A549 (cell line): ENCODE measurements around the gene PNISR. TPM values are rescaled to one million over a fixed set of nuclear protein-coding genes. Genes with fewer than 3 reads are reported as not detected.
A peak's percentile ranks its signal among the peaks of the same experiment; 100 is the strongest.

Experiments
- ATAC-seq, 2 experiments: fragments of 200-7000 bp in 1 of 2; fragments of >200 bp in 1 of 2; cut with Nextera tagmentation in 1 of 2; cut with Tn5 transposase in 1 of 2; 3 replicates each; pipeline versions ENCODE4 v1.8.0 to v1.9.1; 2018 to 2020; ENCODE audit warnings: mild to moderate bottlenecking in 1 of 2, moderate library complexity in 1 of 2
- CTCF ChIA-PET: fragments of 300-600 bp; sonication (Branson Sonifier 250); formaldehyde crosslinking; extraction: SDS; loops from one replicate; lab custom pipeline; 2021; ENCODE audit warnings: antibody characterized with exemption, inconsistent platforms; lab: Yijun Ruan, JAX
- POLR2A ChIA-PET: fragments of 350-600 bp; formaldehyde crosslinking; extraction: SDS; loops from one replicate; lab custom pipeline; 2021; ENCODE audit warnings: antibody characterized with exemption, inconsistent platforms; lab: Yijun Ruan, JAX
- DNase-seq, 2 experiments: peaks; one replicate each; pipeline versions ENCODE4 v3.0.0 to v3.0.0-alpha.2; 2011 to 2016; ENCODE audit warnings: low read depth in 1 of 2, low spot score in 1 of 2
- FAIRE-seq: peaks from 2 replicates; lab custom pipeline; 2011; peaks lifted over from hg19 to GRCh38; lab: Jason Lieb, UNC
- H3K27ac ChIP-seq, 2 experiments: fragments of >200 bp; sonication (Bioruptor Twin); formaldehyde crosslinking; 3 replicates each; pipeline ENCODE4 v1.5.1; 2016 to 2017
- H3K4me1 ChIP-seq: fragments of >200 bp; sonication (Bioruptor Twin); formaldehyde crosslinking; 3 replicates; pipeline ENCODE4 v1.6.1; 2016
- H3K4me2 ChIP-seq: fragments of >200 bp; sonication (Bioruptor Twin); formaldehyde crosslinking; 3 replicates; pipeline ENCODE4 v1.6.1; 2016
- H3K4me3 ChIP-seq: fragments of >200 bp; sonication (Bioruptor Twin); formaldehyde crosslinking; 3 replicates; pipeline ENCODE4 v1.5.1; 2016
- H3K9me3 ChIP-seq: fragments of >200 bp; sonication (Bioruptor Twin); formaldehyde crosslinking; 3 replicates; pipeline ENCODE4 v1.6.1; 2016
- CBX2 ChIP-seq: fragments of 200-600 bp; sonication (generic); IDR thresholded peaks from 2 replicates; pipeline ENCODE4 v1.6.1; 2016; ENCODE audit warnings: low read depth, mild to moderate bottlenecking, borderline replicate concordance
- CBX8 ChIP-seq: fragments of 200-600 bp; sonication (generic); IDR thresholded peaks from 2 replicates; pipeline ENCODE4 v1.6.1; 2016
- CEBPB ChIP-seq, 2 experiments: fragments of >200 bp in 1 of 2; sonication (Bioruptor Twin) in 1 of 2; formaldehyde crosslinking in 1 of 2; IDR thresholded peaks; 2 replicates each; pipeline ENCODE4 v1.6.1; 2012 to 2016
- CHD2 ChIP-seq: fragments of 150-350 bp; IDR thresholded peaks from 2 replicates; pipeline ENCODE4 v1.6.1; 2014; ENCODE audit warnings: low read length; ENCODE audit not compliant: partially characterized antibody
- FOSB ChIP-seq: fragments of 250-450 bp; sonication (Bioruptor Pico); IDR thresholded peaks from 2 replicates; pipeline ENCODE4 v1.5.0; 2020; ENCODE audit warnings: mild to moderate bottlenecking, moderate library complexity
- FOSL2 ChIP-seq, 2 experiments: fragments of 450-650 bp in 1 of 2; fragments of >200 bp in 1 of 2; sonication (Bioruptor Twin) in 1 of 2; formaldehyde crosslinking; IDR thresholded peaks; 2 replicates each; pipeline versions ENCODE4 v1.5.0 to v1.6.1; 2016 to 2020; ENCODE audit warnings: mild to moderate bottlenecking in 1 of 2, moderate library complexity in 1 of 2
- FOXS1 ChIP-seq: fragments of 250-450 bp; sonication (Bioruptor Pico); IDR thresholded peaks from 2 replicates; pipeline ENCODE4 v1.5.0; 2020; ENCODE audit warnings: mild to moderate bottlenecking, moderate library complexity
- GATA3 ChIP-seq: IDR thresholded peaks from 2 replicates; pipeline ENCODE4 v1.6.1; 2012; ENCODE audit warnings: borderline replicate concordance
- KDM1A ChIP-seq: fragments of 200-600 bp; sonication (generic); IDR thresholded peaks from 2 replicates; pipeline ENCODE4 v1.6.1; 2016; ENCODE audit warnings: low read depth, mild to moderate bottlenecking
- NPAS2 ChIP-seq: fragments of 250-450 bp; sonication (Bioruptor Pico); IDR thresholded peaks from 2 replicates; pipeline ENCODE4 v1.8.0; 2022; ENCODE audit warnings: mild to moderate bottlenecking, moderate library complexity, borderline replicate concordance
- NR3C1 ChIP-seq: fragments of >200 bp; sonication (Bioruptor Twin); formaldehyde crosslinking; IDR thresholded peaks from 3 replicates; pipeline ENCODE4 v1.6.1; 2017
- PHF8 ChIP-seq: fragments of 200-600 bp; sonication (generic); IDR thresholded peaks from 2 replicates; pipeline ENCODE4 v1.6.1; 2016; ENCODE audit warnings: low read depth, mild to moderate bottlenecking, antibody characterized with exemption, moderate library complexity, borderline replicate concordance
- RAD21 ChIP-seq, 2 experiments: fragments of >200 bp in 1 of 2; sonication (Bioruptor Twin) in 1 of 2; formaldehyde crosslinking in 1 of 2; IDR thresholded peaks in 1 of 2; conservative IDR thresholded peaks in 1 of 2; 2 replicates in 1 of 2; 3 replicates in 1 of 2; pipeline ENCODE4 v1.6.1; 2012 to 2018; ENCODE audit warnings: inconsistent platforms in 1 of 2
- RCOR1 ChIP-seq: fragments of 150-350 bp; IDR thresholded peaks from 2 replicates; pipeline ENCODE4 v1.6.1; 2014; ENCODE audit warnings: antibody characterized with exemption, low read length, low read depth
- RNF2 ChIP-seq: fragments of 200-600 bp; sonication (generic); IDR thresholded peaks from 2 replicates; pipeline ENCODE4 v1.6.1; 2016; ENCODE audit warnings: low read depth, mild to moderate bottlenecking, antibody characterized with exemption, moderate library complexity, borderline replicate concordance
- ZFP36 ChIP-seq: fragments of 450-650 bp; IDR thresholded peaks from 2 replicates; pipeline ENCODE4 v1.6.1; 2014; ENCODE audit warnings: borderline replicate concordance; ENCODE audit not compliant: partially characterized antibody
- WGBS: methylation state at CpG from one replicate; pipeline ENCODE4 v1.1.6; 2017; ENCODE audit errors: missing lambda C conversion rate; 5-methylcytosine and 5-hydroxymethylcytosine counted together
- polyA plus RNA-seq, 4 experiments: library from polyadenylated mRNA; depleted of rRNA in 3 of 4; stranded (reverse); fragments of >200 nt; fragmentation: RNase III in 1 of 4; extraction: RNeasy Plus Mini Kit Qiagen cat#74134 plus additional on column Dnase treatment in 1 of 4; gene quantifications; 2 replicates in 3 of 4; 3 replicates in 1 of 4; pipeline ENCODE4 v1.2.3, GENCODE V29; 2011 to 2017
- TF ChIP-seq, protein P1 (sequence below): fragments of >200 bp; sonication (Bioruptor Twin); formaldehyde crosslinking; IDR thresholded peaks from 3 replicates; pipeline ENCODE4 v1.5.1; 2016
- TF ChIP-seq, protein P2 (sequence below): IDR thresholded peaks from 2 replicates; pipeline ENCODE4 v1.6.1; 2012
- TF ChIP-seq, protein P3 (sequence below): fragments of 250-450 bp; sonication (Bioruptor Pico); IDR thresholded peaks from 2 replicates; pipeline ENCODE4 v1.5.0; 2021; ENCODE audit warnings: mild to moderate bottlenecking, moderate library complexity, borderline replicate concordance
- TF ChIP-seq, protein P4 (sequence below): fragments of 200-600 bp; sonication (generic); IDR thresholded peaks from 2 replicates; pipeline ENCODE4 v1.6.1; 2016; ENCODE audit warnings: antibody characterized with exemption, mild to moderate bottlenecking, moderate library complexity

PNISR gene
- polyA plus RNA-seq, 2 of the 4 experiments (the other 2 are of a cell fraction) = 51.5 to 53.7 TPM

DNA sequence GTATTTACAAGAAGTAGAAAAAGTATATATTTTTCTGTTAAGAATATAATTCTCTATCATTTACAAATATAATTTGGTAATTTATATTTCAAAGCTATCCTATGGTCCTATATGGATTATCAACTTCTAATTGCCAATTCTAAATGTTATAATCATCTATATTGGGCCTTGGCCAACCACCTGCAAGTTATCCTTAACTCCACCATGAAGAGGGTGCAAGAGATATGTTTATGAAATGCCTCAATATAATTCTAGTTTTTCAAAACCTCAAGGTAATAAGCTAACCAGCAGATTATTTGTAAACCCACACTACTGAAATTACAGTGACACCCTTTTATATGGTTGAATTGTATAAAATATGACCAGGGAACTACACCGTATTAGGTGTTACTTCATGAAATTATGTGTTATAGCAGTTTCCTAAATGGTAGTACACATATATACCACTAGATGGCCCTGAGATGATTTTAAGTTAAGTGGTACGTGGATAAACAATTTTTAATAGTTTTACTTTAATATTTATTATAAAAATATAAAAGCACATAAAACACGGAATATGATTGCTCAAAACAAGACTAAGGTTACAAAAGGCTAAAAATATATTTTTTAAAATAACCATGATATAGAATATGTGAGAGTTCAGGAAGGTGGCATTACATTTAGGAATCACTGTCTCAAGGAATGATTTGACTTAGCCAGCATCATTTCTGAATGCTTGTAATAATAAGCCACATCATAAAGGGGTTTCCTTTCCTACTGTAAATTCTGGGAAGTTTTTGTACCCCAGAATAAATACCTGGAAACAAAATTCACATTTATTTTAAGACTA is 9.8 kb upstream of the PNISR start:
- FAIRE-seq = no peak
- peak; percentile 13 to 19 for DNase-seq
- no peak overlapping the region for H3K27ac ChIP-seq
- H3K4me3 ChIP-seq = no peak overlapping the region
- TF ChIP-seq, protein P1, sequence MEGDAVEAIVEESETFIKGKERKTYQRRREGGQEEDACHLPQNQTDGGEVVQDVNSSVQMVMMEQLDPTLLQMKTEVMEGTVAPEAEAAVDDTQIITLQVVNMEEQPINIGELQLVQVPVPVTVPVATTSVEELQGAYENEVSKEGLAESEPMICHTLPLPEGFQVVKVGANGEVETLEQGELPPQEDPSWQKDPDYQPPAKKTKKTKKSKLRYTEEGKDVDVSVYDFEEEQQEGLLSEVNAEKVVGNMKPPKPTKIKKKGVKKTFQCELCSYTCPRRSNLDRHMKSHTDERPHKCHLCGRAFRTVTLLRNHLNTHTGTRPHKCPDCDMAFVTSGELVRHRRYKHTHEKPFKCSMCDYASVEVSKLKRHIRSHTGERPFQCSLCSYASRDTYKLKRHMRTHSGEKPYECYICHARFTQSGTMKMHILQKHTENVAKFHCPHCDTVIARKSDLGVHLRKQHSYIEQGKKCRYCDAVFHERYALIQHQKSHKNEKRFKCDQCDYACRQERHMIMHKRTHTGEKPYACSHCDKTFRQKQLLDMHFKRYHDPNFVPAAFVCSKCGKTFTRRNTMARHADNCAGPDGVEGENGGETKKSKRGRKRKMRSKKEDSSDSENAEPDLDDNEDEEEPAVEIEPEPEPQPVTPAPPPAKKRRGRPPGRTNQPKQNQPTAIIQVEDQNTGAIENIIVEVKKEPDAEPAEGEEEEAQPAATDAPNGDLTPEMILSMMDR = peak; percentile 40; the same call in 1 of the 3 replicates
- no peak for TF ChIP-seq FOXS1 (CRISPR knock-in tag)
- TF ChIP-seq, all 56 proteins: peak for 1
- 14% methylated on average over 3 of the region's 3 CpGs for WGBS
- H3K4me1 ChIP-seq = peaks cover 6% of the 10 kb centered on the region; the same call in 1 of the 3 replicates
- ChIA-PET CTCF (interaction anchor here (1.2 to 2.1 kb wide), 2 partner anchors 9 kb away, joined by 4 to 7 read pairs; partner anchors contain the start of gene PNISR), POLR2A (no interaction called here)
- no peak overlapping the region for H3K4me2 ChIP-seq
- H3K9me3 ChIP-seq = no peaks in the 10 kb centered on the region
- ATAC-seq = peak; percentile 47 to 72; a peak in 3 of 6 replicates

DNA sequence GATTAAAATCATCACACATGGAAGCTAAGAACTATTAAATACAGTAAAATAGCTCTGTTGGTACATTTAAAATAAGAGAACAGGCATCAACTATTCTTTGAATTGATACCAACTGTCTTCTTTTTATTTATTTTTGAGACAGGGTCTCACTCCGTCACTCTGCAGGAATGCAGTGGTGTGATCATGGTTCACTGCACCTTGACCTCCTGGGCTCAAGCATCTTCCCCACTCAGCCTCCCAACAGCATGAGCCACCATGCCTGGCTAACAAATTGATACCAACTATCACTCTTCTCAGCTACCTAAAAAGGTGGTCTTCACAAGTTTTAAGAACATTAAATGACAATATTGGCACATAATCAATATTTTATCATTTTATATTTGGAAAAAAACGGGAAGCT is 7.8 kb upstream of the PNISR start:
- POLR2A ChIA-PET = no interaction called here
- no peak for FAIRE-seq
- TF ChIP-seq GATA3 (no peak), NR3C1 (no peak), FOSB (CRISPR knock-in tag) (no peak), PHF8 (no peak), RAD21 (conservative IDR thresholded peaks at IDR 0.05 in 1 of 2, IDR thresholded peaks at IDR 0.05 in 1 of 2) (no peak), CHD2 (no peak), KDM1A (no peak), RNF2 (no peak), NPAS2 (no peak), FOXS1 (CRISPR knock-in tag) (no peak), RCOR1 (no peak), CBX2 (no peak), FOSL2 (IDR thresholded peaks at IDR 0.05) (no peak), FOSL2 (CRISPR knock-in tag; IDR thresholded peaks at IDR 0.05) (no peak), CEBPB (IDR thresholded peaks at IDR 0.05) (no peak), CBX8 (no peak), ZFP36 (no peak)
- TF ChIP-seq, protein P2, sequence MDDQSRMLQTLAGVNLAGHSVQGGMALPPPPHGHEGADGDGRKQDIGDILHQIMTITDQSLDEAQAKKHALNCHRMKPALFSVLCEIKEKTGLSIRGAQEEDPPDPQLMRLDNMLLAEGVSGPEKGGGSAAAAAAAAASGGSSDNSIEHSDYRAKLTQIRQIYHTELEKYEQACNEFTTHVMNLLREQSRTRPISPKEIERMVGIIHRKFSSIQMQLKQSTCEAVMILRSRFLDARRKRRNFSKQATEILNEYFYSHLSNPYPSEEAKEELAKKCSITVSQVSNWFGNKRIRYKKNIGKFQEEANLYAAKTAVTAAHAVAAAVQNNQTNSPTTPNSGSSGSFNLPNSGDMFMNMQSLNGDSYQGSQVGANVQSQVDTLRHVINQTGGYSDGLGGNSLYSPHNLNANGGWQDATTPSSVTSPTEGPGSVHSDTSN = no peak
- TF ChIP-seq, protein P3, sequence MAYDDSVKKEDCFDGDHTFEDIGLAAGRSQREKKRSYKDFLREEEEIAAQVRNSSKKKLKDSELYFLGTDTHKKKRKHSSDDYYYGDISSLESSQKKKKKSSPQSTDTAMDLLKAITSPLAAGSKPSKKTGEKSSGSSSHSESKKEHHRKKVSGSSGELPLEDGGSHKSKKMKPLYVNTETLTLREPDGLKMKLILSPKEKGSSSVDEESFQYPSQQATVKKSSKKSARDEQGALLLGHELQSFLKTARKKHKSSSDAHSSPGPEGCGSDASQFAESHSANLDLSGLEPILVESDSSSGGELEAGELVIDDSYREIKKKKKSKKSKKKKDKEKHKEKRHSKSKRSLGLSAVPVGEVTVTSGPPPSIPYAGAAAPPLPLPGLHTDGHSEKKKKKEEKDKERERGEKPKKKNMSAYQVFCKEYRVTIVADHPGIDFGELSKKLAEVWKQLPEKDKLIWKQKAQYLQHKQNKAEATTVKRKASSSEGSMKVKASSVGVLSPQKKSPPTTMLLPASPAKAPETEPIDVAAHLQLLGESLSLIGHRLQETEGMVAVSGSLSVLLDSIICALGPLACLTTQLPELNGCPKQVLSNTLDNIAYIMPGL = no peak
- TF ChIP-seq, protein P4, sequence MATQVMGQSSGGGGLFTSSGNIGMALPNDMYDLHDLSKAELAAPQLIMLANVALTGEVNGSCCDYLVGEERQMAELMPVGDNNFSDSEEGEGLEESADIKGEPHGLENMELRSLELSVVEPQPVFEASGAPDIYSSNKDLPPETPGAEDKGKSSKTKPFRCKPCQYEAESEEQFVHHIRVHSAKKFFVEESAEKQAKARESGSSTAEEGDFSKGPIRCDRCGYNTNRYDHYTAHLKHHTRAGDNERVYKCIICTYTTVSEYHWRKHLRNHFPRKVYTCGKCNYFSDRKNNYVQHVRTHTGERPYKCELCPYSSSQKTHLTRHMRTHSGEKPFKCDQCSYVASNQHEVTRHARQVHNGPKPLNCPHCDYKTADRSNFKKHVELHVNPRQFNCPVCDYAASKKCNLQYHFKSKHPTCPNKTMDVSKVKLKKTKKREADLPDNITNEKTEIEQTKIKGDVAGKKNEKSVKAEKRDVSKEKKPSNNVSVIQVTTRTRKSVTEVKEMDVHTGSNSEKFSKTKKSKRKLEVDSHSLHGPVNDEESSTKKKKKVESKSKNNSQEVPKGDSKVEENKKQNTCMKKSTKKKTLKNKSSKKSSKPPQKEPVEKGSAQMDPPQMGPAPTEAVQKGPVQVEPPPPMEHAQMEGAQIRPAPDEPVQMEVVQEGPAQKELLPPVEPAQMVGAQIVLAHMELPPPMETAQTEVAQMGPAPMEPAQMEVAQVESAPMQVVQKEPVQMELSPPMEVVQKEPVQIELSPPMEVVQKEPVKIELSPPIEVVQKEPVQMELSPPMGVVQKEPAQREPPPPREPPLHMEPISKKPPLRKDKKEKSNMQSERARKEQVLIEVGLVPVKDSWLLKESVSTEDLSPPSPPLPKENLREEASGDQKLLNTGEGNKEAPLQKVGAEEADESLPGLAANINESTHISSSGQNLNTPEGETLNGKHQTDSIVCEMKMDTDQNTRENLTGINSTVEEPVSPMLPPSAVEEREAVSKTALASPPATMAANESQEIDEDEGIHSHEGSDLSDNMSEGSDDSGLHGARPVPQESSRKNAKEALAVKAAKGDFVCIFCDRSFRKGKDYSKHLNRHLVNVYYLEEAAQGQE = no peak
- Histone ChIP-seq H3K4me3 (no peak overlapping the region), H3K4me1 (peaks cover 6% of the 10 kb centered on the region; the same call in 1 of the 3 replicates), H3K4me2 (no peak overlapping the region), H3K9me3 (no peaks in the 10 kb centered on the region), H3K27ac (no peak overlapping the region)
- ATAC-seq = no peak
- DNase-seq = no peak
- CTCF ChIA-PET = interaction anchor here (0.6 to 2.1 kb wide), 3 partner anchors 7 to 42 kb away, joined by 3 to 7 read pairs (median 3); partner anchors contain the start of gene PNISR
- 85% methylated on average over 2 of the region's 2 CpGs for WGBS
